A204.1 (cell line): ENCODE measurements around the gene FAM174B.

Experiments used
- FAIRE-seq: peaks from 2 replicates; lab custom pipeline; 2012; peaks lifted over from hg19 to GRCh38; lab: Jason Lieb, UNC

The FAM174B gene

GRCh38 chr15:92599394-92599970, 56.1 kb downstream of the FAM174B start:
- no peak for FAIRE-seq

DNA sequence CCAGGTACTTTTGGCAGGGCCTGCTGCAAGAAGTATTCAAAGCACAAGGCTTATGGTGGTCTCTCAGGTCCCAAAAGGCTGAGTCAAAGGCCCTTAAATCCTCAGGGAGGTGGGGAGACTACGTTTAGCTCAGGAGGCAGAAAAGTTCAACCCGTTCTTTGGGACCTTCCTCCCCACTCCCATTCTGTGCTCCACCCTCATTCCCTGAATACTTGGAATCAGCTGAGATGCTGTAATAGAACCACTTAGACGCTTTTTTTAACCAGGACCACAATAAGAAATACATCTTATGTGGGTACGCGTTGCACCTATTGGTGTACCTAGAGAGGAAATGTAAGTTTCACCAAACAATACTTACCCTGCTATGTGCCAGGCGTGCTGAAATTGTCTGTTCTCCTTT, 58.0 kb downstream of the FAM174B start:
- no peak for FAIRE-seq

DNA sequence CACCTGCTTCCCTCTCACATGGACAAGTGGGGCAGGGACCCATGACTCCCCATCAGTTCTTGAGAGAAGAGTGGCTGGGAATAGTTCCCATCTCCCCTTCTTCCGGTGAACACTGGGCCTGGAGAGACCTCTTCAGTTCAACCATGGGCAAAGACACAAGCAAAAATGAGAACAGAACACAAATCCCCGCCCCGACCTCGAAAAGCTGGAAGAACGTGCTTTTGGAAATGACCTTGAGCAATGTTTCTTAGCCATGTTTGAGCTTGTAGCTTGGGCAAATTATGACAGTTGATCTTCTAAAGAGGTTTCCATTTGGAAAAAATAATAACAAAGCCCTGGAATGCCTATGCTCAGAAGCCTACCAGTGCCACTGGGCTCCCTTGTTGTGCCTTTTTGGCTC, 59.0 kb downstream of the FAM174B start:
- FAIRE-seq: no peak

DNA sequence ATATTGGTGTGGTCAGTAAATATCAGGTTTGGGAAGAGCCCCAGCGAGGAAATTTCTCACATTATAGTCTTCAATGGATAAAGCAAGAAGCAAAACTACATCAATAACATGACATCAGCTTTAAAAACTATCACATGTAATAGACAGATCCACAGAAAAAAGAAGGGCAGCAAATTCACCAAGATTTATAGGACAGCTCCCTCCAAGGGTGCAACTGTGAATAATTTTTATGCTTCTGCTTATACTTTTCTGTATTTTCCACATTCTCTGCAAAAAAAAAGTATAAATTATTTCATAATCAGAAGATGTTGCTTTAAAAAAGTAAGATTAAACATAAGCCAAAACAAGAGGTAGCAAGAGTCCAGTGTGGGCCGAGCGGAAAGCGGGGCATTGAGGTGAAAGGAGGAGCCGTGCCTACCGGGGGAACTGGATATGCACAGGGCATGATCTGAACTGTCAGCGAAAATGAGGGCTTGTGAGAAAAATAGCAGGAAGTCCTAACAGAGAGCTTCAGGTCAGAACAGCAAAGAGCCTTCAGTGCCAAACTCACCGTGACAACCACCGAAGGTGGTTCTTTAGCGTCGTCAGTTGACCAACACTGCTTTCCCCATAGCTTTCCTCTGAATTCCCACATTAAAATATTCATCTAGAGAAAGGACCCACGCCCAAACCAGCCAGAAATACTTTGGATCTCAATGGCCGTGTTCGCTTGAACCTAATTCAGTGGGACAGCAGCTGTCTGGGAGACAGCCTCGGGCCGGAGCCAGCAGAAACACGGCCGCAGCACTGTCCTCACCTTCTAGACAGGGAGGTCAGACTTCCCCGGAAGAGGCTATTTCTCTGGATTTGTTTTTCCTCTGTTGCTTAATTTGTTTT, 59.8 kb downstream of the FAM174B start:
- no peak for FAIRE-seq

GRCh38 chr15:92591275-92591674, 64.3 kb downstream of the FAM174B start:
- FAIRE-seq: no peak

GRCh38 chr15:92586966-92587365, 68.6 kb downstream of the FAM174B start:
- FAIRE-seq: no peak

DNA sequence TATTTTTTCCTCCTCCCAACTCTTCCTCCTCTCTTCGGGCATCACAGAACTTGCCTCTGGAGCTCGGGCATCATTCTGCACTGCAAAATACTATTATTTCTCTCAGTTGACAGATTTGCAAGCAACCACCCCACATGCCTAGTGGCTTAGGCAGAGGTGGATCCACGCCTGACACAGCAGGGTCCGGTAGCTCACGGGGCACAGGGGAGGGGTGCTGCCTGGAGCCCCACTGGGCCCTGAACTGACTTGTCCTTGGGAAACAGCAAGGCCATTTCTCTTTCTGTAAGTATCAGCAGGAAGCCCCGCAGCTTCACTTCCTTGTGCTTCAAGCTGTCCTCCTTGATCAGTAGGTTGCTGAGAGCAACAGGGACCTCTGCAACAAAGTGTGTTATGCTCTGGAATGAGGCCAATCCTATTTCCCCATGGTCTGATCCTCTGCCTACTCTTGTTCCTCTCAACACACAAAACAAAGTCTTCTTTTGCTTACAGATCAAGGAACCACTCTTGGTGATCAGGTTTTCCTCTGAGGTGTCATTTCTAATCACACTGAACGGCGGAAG, 69.1 kb downstream of the FAM174B start:
- FAIRE-seq: no peak

GRCh38 chr15:92584105-92584504, 71.5 kb downstream of the FAM174B start:
- no peak for FAIRE-seq

GRCh38 chr15:92583096-92584034, 72.2 kb downstream of the FAM174B start:
- FAIRE-seq: no peak

DNA sequence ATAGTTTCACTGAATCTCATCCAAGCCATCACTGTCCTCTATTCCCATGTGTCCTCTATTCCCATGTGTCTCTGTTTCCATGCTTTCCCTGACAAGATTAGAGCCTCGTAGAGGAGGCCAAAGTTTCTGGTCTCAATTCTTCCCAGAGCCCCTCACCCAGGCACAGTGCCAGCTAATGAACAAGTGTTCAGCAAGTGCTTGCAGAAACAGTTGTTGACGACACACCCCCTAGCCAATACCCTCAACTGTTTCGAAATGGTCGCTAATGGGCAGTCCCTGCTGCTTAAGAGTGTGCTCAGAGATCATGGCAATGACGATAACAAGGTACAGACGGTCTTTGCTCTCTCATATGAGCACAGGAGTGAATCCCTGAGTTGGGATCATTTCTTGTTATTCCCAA, 73.4 kb downstream of the FAM174B start:
- FAIRE-seq: no peak

DNA sequence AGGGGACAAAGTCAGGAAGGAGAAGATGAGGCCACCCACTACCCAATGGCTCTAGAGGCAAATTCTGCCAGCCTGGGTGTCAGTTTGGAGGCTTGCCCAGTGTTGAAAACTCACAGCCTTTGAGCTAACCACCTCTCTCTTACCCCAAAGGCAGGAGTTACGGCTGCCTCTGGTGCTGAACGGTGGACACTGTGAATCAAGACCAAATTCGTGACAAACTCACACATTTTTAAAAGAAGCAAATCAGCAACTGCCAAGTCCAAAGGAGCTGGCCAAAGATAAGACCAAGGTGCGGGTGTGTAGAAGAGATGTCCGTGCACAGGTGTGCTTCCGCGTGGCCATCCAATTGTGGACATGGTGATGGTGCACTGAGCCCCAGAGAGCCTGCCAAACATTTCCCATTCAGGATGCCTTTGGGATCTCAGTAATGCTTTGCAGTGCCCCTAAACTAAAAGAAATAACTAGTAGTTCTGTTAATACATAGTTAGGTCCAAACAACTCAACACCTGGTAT, 74.6 kb downstream of the FAM174B start:
- FAIRE-seq: no peak

GRCh38 chr15:92580521-92580920, 75.1 kb downstream of the FAM174B start:
- FAIRE-seq: no peak

DNA sequence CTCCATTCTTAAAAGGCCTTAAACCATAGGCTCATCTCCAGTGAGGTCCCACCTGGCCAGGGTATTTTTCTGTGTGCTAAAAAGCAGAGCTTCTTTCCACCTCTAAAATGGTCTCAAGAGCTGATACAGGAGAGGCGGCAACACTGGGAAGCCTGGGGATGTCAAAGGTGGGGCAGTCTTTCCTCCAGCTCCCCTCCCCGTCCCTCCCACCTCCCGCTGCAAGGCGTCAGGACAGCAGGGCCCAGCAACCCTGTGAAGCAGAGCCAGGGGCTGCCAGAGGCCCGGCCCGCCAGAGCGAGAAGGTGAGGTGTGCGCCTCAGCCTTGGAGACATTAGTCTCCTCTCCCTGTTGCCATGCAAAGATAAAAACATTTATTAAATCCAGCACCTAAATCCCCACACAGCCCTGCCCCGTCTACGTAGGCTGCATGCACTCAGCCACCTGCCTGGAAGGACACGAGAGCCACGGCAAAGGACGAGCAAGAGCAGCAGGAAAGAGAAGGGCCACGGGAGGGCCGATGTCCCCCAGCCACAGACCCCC, 75.6 kb downstream of the FAM174B start:
- FAIRE-seq: no peak

GRCh38 chr15:92579486-92579885, 76.1 kb downstream of the FAM174B start:
- no peak for FAIRE-seq

GRCh38 chr15:92578096-92578835, 77.3 kb downstream of the FAM174B start:
- no peak for FAIRE-seq

DNA sequence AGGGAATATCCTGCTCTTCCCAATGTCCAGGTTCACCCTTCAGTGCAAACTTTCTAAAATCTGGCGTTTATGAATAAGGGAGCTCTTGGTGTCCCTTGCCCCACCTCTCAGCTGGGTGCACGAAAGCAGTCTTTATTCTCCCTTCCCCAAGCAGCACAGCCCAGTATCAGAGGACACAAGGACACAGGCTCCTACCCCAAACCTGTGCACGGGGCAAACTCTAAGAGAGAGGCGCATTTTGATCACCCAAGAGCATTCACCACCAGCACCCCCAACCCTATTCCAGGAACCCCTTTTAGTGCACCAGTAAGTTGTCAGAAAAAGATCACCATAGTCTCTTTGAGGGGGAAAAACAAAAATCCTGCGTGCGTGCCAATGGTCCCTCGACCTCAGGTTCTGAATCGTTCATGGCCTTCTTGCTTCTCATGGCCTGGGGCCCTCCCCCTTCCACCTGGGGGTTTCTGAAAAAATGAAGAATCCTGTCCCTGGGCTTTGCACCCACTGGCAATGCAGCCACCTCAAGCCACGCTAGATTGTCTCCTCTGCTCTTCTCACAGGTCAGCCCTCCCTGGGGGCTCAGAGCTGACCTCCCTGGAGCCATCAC, 78.9 kb downstream of the FAM174B start:
- FAIRE-seq: no peak

GRCh38 chr15:92574566-92574965, 81.0 kb downstream of the FAM174B start:
- FAIRE-seq: no peak

GRCh38 chr15:92574161-92574560, 81.4 kb downstream of the FAM174B start:
- FAIRE-seq: no peak

DNA sequence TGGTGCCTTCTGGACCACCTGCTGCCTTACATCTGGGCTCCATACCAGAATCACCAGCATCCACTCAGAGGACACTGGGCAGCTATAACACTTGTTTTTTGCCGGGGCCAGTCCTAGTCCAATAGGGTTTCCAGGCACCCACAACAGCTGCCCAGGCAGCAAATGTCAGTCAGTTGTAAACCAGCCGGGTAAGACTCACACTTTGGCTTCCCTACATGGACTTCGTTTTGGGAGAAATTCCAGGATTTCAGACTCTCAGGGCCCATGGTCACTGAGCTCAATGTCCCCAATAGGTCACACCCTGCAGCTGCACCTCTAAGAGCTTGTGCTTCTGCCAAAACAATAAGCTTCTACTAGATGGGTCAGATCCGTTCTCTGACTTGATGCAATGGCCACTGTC, 83.8 kb downstream of the FAM174B start:
- no peak for FAIRE-seq

DNA sequence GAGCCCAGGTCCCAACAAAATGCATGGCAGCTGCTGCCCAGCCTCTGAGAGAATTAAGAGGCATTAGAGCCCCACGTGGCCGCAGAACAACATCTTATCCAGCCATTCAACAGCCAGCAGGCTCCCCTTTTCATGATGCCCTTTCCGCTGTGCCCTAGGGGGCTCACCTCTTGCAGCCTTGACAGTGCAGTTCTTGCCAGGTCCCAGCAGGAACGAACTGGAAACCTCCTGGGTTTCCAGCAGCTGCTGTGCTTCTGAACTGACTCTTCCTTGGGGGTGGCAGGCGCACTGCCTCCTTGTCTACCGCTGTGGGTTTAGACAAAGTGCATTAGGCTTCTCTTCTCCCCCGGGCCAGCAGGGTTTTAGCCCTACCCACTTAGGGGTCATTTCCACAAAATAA, 85.2 kb downstream of the FAM174B start:
- no peak for FAIRE-seq

DNA sequence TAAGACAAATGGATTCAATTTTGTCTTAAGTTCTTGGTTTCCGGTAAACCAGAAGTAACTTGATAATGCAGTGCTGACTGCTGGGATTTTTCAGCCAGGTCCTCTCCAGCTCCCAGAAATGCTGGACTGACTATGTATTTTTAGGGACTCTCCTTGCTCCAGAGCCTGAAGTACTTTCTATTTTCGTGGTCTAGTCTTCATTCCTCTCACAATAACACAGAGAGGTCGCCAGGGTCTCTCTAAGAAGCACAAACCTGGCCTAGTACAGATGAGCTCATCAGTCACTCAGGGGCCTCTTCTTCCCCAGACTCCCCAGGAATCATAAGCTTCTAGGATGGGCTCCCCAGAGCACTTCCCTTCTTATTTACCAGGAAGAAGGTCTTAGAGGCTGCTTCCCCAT, 85.8 kb downstream of the FAM174B start:
- FAIRE-seq: no peak
